Measurements from ENCODE around the gene HEXB.

DNA sequence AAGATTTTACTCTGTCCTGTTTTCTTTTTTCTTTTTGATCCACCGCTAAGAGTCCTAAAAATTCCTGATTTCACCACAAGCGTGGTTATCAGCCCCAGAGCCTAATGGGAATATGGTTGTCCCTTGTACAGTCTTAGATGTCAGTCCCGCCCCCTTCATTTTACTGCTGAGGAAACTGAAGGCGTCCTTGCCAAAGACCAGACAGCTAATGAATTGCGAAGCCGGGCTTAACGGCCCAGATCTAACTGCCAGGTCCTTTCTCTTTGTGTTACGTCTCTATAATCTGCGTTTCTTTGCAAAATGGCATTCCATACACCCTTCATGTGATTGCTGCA, 82.5 kb downstream of the HEXB start:
- TF ChIP-seq ZMAT5 (CRISPR knock-in tag; IDR thresholded peaks at IDR 0.05; ENCODE audit: borderline replicate concordance, low read depth) (no peak), CTCF (CRISPR knock-in tag; IDR thresholded peaks at IDR 0.05) (no peak), ZNF629 (CRISPR knock-in tag; conservative IDR thresholded peaks at IDR 0.05) (no peak)

Data from HepG2 (cell line).